K562 (cell line): ENCODE results near the gene PTPRR. TPM values are rescaled to one million over a fixed set of nuclear protein-coding genes. Genes with fewer than 3 reads are reported as not detected.

Experiments used
- ATAC-seq: fragments of 200-7000 bp; cut with Tn5 transposase; 3 replicates; pipeline ENCODE4 v1.9.1; 2020; ENCODE audit warnings: moderate library complexity
- BruUV-seq: library from RNA; stranded (reverse); fragments of 400-500 nt; replicated peaks from 2 replicates; lab custom pipeline; 2021; lab: Mats Ljungman, UMichigan
- CTCF ChIA-PET: fragments of 300-600 bp; formaldehyde crosslinking; extraction: SDS; loops from one replicate; lab custom pipeline; 2021; ENCODE audit warnings: low intra/inter-chr PET ratio; lab: Yijun Ruan, JAX
- POLR2A ChIA-PET: fragments of 300-600, 350-650 bp; sonication (Branson Sonifier 250); formaldehyde crosslinking; extraction: SDS; loops from one replicate; lab custom pipeline; 2021; ENCODE audit warnings: antibody characterized with exemption, inconsistent platforms; lab: Yijun Ruan, JAX
- DNase-seq, 4 experiments: peaks; one replicate each; pipeline versions ENCODE4 v3.0.0 to v3.0.0-alpha.2; 2011 to 2018; ENCODE audit warnings: low spot score in 3 of 4, mixed read lengths in 3 of 4; ENCODE audit errors: extremely low read depth in 1 of 4
- FAIRE-seq: peaks from 2 replicates; lab custom pipeline; 2011; peaks lifted over from hg19 to GRCh38; lab: Jason Lieb, UNC
- H2AFZ ChIP-seq: 2 replicates; pipeline ENCODE4 v1.6.0; 2011; ENCODE audit warnings: low read depth, low read length, control low read depth, inconsistent platforms
- H3K27ac ChIP-seq: fragments of 200-600 bp; 3 replicates; pipeline ENCODE4 v1.8.0; 2011; ENCODE audit warnings: low read depth, mild to moderate bottlenecking, control low read depth, inconsistent platforms, low read length, moderate library complexity, mixed read lengths; ENCODE audit errors: extremely low read depth
- H3K27me3 ChIP-seq, 2 experiments: fragments of 300-600 bp in 1 of 2; 2 replicates in 1 of 2; 3 replicates in 1 of 2; pipeline versions ENCODE4 v1.6.0 to v1.8.0; 2011; ENCODE audit warnings: inconsistent platforms in 2 of 2, low read length in 2 of 2, mild to moderate bottlenecking in 1 of 2, mixed read lengths in 1 of 2, moderate library complexity in 1 of 2; ENCODE audit not compliant: control insufficient read depth in 2 of 2, insufficient read depth in 2 of 2
- H3K36me3 ChIP-seq: fragments of 300-600 bp; 3 replicates; pipeline ENCODE4 v1.8.0; 2011; ENCODE audit warnings: mild to moderate bottlenecking, low read length, inconsistent platforms; ENCODE audit not compliant: control insufficient read depth, insufficient read depth
- H3K4me1 ChIP-seq, 2 experiments: fragments of 200-600 bp in 1 of 2; replicated peaks in 1 of 2; 2 replicates in 1 of 2; 3 replicates in 1 of 2; pipeline versions ENCODE4 v1.5.1 to v1.8.0; 2011; ENCODE audit warnings: inconsistent platforms in 2 of 2, low read length in 2 of 2, mild to moderate bottlenecking in 1 of 2, mixed read lengths in 1 of 2, moderate library complexity in 1 of 2; ENCODE audit not compliant: control insufficient read depth in 2 of 2, insufficient read depth in 2 of 2
- H3K4me2 ChIP-seq: 2 replicates; pipeline ENCODE4 v1.6.1; 2011; ENCODE audit warnings: low read length, control low read depth, inconsistent platforms, mixed read lengths; ENCODE audit not compliant: insufficient read depth
- H3K4me3 ChIP-seq: fragments of 200-600 bp; sonication (generic), shearing (Covaris generic); 2 replicates; pipeline ENCODE4 v1.5.1; 2016; ENCODE audit warnings: control low read depth, inconsistent platforms
- H3K79me2 ChIP-seq: fragments of 200-600 bp; 3 replicates; pipeline ENCODE4 v1.8.0; 2011; ENCODE audit warnings: low read length, inconsistent platforms; ENCODE audit not compliant: control insufficient read depth, insufficient read depth
- H3K9ac ChIP-seq, 2 experiments: 2 replicates each; pipeline versions ENCODE4 v1.6.0 to v1.6.1; 2011; ENCODE audit warnings: low read depth in 2 of 2, low read length in 2 of 2, control low read depth in 1 of 2, inconsistent platforms in 1 of 2, mild to moderate bottlenecking in 1 of 2, mixed read lengths in 1 of 2; ENCODE audit not compliant: insufficient read depth in 1 of 2
- H3K9me1 ChIP-seq: one replicate; pipeline ENCODE4 v1.6.0; 2011; ENCODE audit warnings: inconsistent platforms, mild to moderate bottlenecking, low read length, moderate library complexity; ENCODE audit not compliant: control insufficient read depth, insufficient read depth
- H3K9me3 ChIP-seq: replicated peaks from 2 replicates; pipeline ENCODE4 v1.5.1; 2011; ENCODE audit warnings: low read depth, low read length, inconsistent platforms; ENCODE audit not compliant: control insufficient read depth, insufficient read depth
- H4K20me1 ChIP-seq: replicated peaks from 2 replicates; pipeline ENCODE4 v1.6.1; 2011; ENCODE audit warnings: low read length, inconsistent platforms, mixed read lengths; ENCODE audit not compliant: control insufficient read depth, insufficient read depth
- EWSR1 ChIP-seq: fragments of 450-650 bp; IDR thresholded peaks from 2 replicates; pipeline ENCODE4 v1.6.1; 2018; ENCODE audit warnings: borderline replicate concordance, mild to moderate bottlenecking, low read depth, moderate library complexity; ENCODE audit not compliant: partially characterized antibody
- FOXP4 ChIP-seq: sonication (generic); formaldehyde crosslinking; IDR thresholded peaks from 2 replicates; pipeline ENCODE4 v1.8.0; 2022; ENCODE audit warnings: mild to moderate bottlenecking, missing genetic modification reagents, borderline replicate concordance
- HSF4 ChIP-seq: fragments of 250-450 bp; sonication (Bioruptor Pico); IDR thresholded peaks from 2 replicates; pipeline ENCODE4 v2.1.2; 2022; ENCODE audit warnings: mild to moderate bottlenecking, moderate library complexity, borderline replicate concordance
- PATZ1 ChIP-seq: fragments of 250-450 bp; sonication (Bioruptor Pico); IDR thresholded peaks from 2 replicates; pipeline ENCODE4 v1.5.0; 2020; ENCODE audit warnings: mild to moderate bottlenecking, borderline replicate concordance
- PRDM10 ChIP-seq: fragments of 450-650 bp; IDR thresholded peaks from 2 replicates; pipeline ENCODE4 v1.6.1; 2018; ENCODE audit not compliant: partially characterized antibody
- ZNF699 ChIP-seq: fragments of 250-450 bp; sonication (Bioruptor Pico); IDR thresholded peaks from 2 replicates; pipeline ENCODE4 v1.8.0; 2021; ENCODE audit warnings: mild to moderate bottlenecking, moderate library complexity; ENCODE audit not compliant: insufficient replicate concordance
- WGBS: fragments of 100-300 bp; shearing (Covaris generic); methylation state at CpG from one replicate; pipeline ENCODE4 v1.1.6; 2016; ENCODE audit warnings: low coverage, mixed read lengths; ENCODE audit not compliant: insufficient coverage; ENCODE audit errors: missing lambda C conversion rate; 5-methylcytosine and 5-hydroxymethylcytosine counted together
- in situ Hi-C: fragments of 300-500 bp; cut with MboI; formaldehyde crosslinking; loops from 4 replicates; pipeline ENCODE4 v1.15.0; 2018; ENCODE audit warnings: inconsistent platforms, mixed read lengths
- intact Hi-C: fragments of 100-400 bp; cut with micrococcal nuclease; formaldehyde crosslinking; loops from 2 replicates; pipeline ENCODE4 v1.14.2; 2022
- polyA plus RNA-seq, 8 experiments: library from polyadenylated mRNA; depleted of rRNA in 4 of 8; stranded (reverse) in 5 of 8; unstranded in 3 of 8; fragments of >200 nt; fragmentation: Nextera tagmentation in 2 of 8; fragmentation: Illumina TruSeq in 1 of 8; extraction: Ambion mirVana in 2 of 8; extraction: Trizol in 1 of 8; gene quantifications; 2 replicates each; pipeline versions ENCODE4 v1.2.1 to v1.2.3, GENCODE V29; 2011 to 2014; ENCODE audit warnings: inconsistent platforms in 1 of 8, missing spikeins in 1 of 8
- total RNA-seq, 7 experiments: library from RNA; depleted of rRNA in 6 of 7; stranded (reverse); fragments of >200 nt in 6 of 7; fragmentation: Illumina TruSeq in 2 of 7; extraction: Trizol in 2 of 7; gene quantifications; 2 replicates each; pipeline versions ENCODE4 v1.2.1 to v1.2.3, GENCODE V29; 2011 to 2021; ENCODE audit warnings: low replicate concordance in 1 of 7

Gene PTPRR
- total and polyA plus RNA-seq, 9 of the 15 experiments (the other 6 are each of a cell fraction or from before 2014, with no cell fraction given), result 6.6 to 41.7 (median 12.3) TPM

- H3K79me2 ChIP-seq, result no peaks in the 10 kb centered on the region
- FAIRE-seq, result no peak
- no peaks in the 10 kb centered on the region for H3K9me1 ChIP-seq
- H3K4me3 ChIP-seq, result no peak overlapping the region
- no peak overlapping the region for H3K4me2 ChIP-seq
- no peak for DNase-seq
- BruUV-seq, result no TSS peak
- 67% methylated on average over 2 of the region's 2 CpGs for WGBS
- no peaks in the 10 kb centered on the region for H3K9me3 ChIP-seq
- no peaks in the 10 kb centered on the region for H4K20me1 ChIP-seq
- H2AFZ ChIP-seq, result no peak overlapping the region
- peaks cover 2 to 33% of the 10 kb centered on the region in 2 experiments; a peak in 4 of 5 replicates for H3K4me1 ChIP-seq
- no peaks in the 10 kb centered on the region for H3K27me3 ChIP-seq
- POLR2A ChIA-PET, result interaction anchor here (0.7 to 2.1 kb wide), 2 partner anchors 11 to 13 kb away, joined by 3 to 15 read pairs; no protein-coding TSS in a partner anchor
- H3K27ac ChIP-seq, result no peak overlapping the region
- no peak for TF ChIP-seq PRDM10
- TF ChIP-seq PATZ1 (CRISPR knock-in tag), result no peak
- no peak for TF ChIP-seq EWSR1
- no peak for TF ChIP-seq ZNF699 (CRISPR knock-in tag)
- no peak for TF ChIP-seq HSF4
- no peak for TF ChIP-seq FOXP4
- TF ChIP-seq, all 486 proteins: peak for 0
- Histone ChIP-seq H3K36me3 (peaks cover 8% of the 10 kb centered on the region; the same call in 1 of the 3 replicates), H3K9ac (no peak overlapping the region)
- in situ Hi-C loops (no loop called here), intact Hi-C loops (no loop called here)
- CTCF ChIA-PET, result no interaction called here
- no peak for ATAC-seq
These were observed 271.7 kb downstream of the PTPRR start for GRCh38 chr12:70648831-70649230.
